Measurements from ENCODE around the gene DESI1. TPM values are rescaled to one million over a fixed set of nuclear protein-coding genes. Genes with fewer than 3 reads are reported as not detected.
"Not testable (repeated sequence)": the region's sequence is repeated elsewhere in the genome, so short reads cannot be mapped to it uniquely, and the experiment has no call there.

The DESI1 gene
- total RNA-seq, 4 donors from 2014 or later, result 17.8 to 24.7 (median 20.8) TPM

GRCh38 chr22:41598081-41598480 lies 22.8 kb downstream of the DESI1 start:
- TF ChIP-seq POLR2A (IDR thresholded peaks at IDR 0.05), result no peak
- Histone ChIP-seq H3K27ac (peak overlapping the region in 2 of 3 donors; percentile 50 to 56), H3K4me3 (replicated peaks in 1 of 3) (no peak overlapping the region), H3K4me1 (peaks cover 0 to 5% of the 10 kb centered on the region in 2 donors), H3K36me3 (peaks cover 0 to 14% of the 10 kb centered on the region in 2 donors), H3K27me3 (no peaks in the 10 kb centered on the region), H3K9me3 (no peaks in the 10 kb centered on the region)
- intact Hi-C loops (cut with DNase I), result loop anchor here (5.0 to 10.0 kb wide), 2 partner anchors 56 to 203 kb away; partner anchors contain the start of gene POLR3H
- WGBS, 2 donors, result 90 to 91% methylated on average over 5 of the region's 5 CpGs
- DNase-seq, result no peak

GRCh38 chr22:41597635-41597953 lies 23.2 kb downstream of the DESI1 start:
- Histone ChIP-seq H3K4me1 (peaks cover 0 to 5% of the 10 kb centered on the region in 2 donors), H3K4me3 (replicated peaks in 1 of 3) (no peak overlapping the region), H3K27me3 (no peaks in the 10 kb centered on the region), H3K36me3 (peaks cover 0 to 10% of the 10 kb centered on the region in 2 donors), H3K27ac (peak overlapping the region; percentile 44 to 56 (median 50)), H3K9me3 (no peaks in the 10 kb centered on the region)
- no peak for TF ChIP-seq POLR2A (IDR thresholded peaks at IDR 0.05)
- TF ChIP-seq CTCF (IDR thresholded peaks at IDR 0.05), result no peak
- intact Hi-C loops (cut with DNase I), result loop anchor here (5.0 to 10.0 kb wide), 2 partner anchors 55 to 203 kb away; partner anchors contain the start of gene POLR3H
- WGBS, 2 donors, result 53 to 80% methylated on average over 2 of the region's 2 CpGs
- DNase-seq, result no peak

GRCh38 chr22:41596776-41597634 lies 23.8 kb downstream of the DESI1 start:
- peak overlapping the region; percentile 44 to 56 (median 50) for H3K27ac ChIP-seq
- WGBS, 2 donors, result 44 to 50% methylated on average over 9 of the region's 13 CpGs
- TF ChIP-seq POLR2A (IDR thresholded peaks at IDR 0.05), result no peak
- peak; percentile 58 to 90 (median 84) for TF ChIP-seq CTCF (IDR thresholded peaks at IDR 0.05)
- peaks cover 0 to 7% of the 10 kb centered on the region in 2 donors for H3K36me3 ChIP-seq
- DNase-seq, result peak; percentile 89 to 92
- H3K4me3 ChIP-seq (replicated peaks in 1 of 3), result no peak overlapping the region
- intact Hi-C loops (cut with DNase I), result loop anchor here (5.0 to 10.0 kb wide), 2 partner anchors 55 to 202 kb away; partner anchors contain the start of gene POLR3H
- H3K4me1 ChIP-seq, result peaks cover 0 to 5% of the 10 kb centered on the region in 2 donors
- H3K27me3 ChIP-seq, result no peaks in the 10 kb centered on the region
- H3K9me3 ChIP-seq, result no peaks in the 10 kb centered on the region

GRCh38 chr22:41595703-41596102 lies 25.1 kb downstream of the DESI1 start:
- DNase-seq, result no peak
- Histone ChIP-seq H3K36me3 (peaks cover 0 to 7% of the 10 kb centered on the region in 2 donors), H3K27me3 (no peaks in the 10 kb centered on the region), H3K4me3 (replicated peaks in 1 of 3) (no peak overlapping the region), H3K4me1 (peaks cover 0 to 5% of the 10 kb centered on the region in 2 donors), H3K9me3 (no peaks in the 10 kb centered on the region), H3K27ac (no peak overlapping the region)
- TF ChIP-seq CTCF (IDR thresholded peaks at IDR 0.05) (no peak), POLR2A (IDR thresholded peaks at IDR 0.05) (no peak)
- WGBS, 2 donors, result 85 to 88% methylated on average over 4 to 5 of the region's 5 CpGs
- intact Hi-C loops (cut with DNase I), result loop anchor here (5.0 to 10.0 kb wide), 2 partner anchors 53 to 201 kb away; partner anchors contain the start of gene POLR3H

GRCh38 chr22:41593336-41593960 lies 27.4 kb downstream of the DESI1 start:
- not testable (repeated sequence) for H3K27me3 ChIP-seq; H3K27ac ChIP-seq; H3K4me3 ChIP-seq (replicated peaks in 1 of 3); H3K36me3 ChIP-seq; H3K9me3 ChIP-seq; DNase-seq
- peaks cover 5 to 15% of the 10 kb centered on the region in 2 donors for H3K4me1 ChIP-seq
- WGBS, 2 donors, result 96 to 97% methylated on average over 33 to 40 of the region's 51 CpGs
- intact Hi-C loops (cut with DNase I), result loop anchor here (10.0 kb wide), 1 partner anchor 199 kb away; no protein-coding TSS in a partner anchor

Data from thyroid gland (tissue), 4 donors.